Measurements from ENCODE around the gene HAPLN2. TPM values are rescaled to one million over a fixed set of nuclear protein-coding genes. Genes with fewer than 3 reads are reported as not detected.
A peak's percentile ranks its signal among the peaks of the same experiment; 100 is the strongest.

Gene HAPLN2
- polyA plus RNA-seq, 1 donor, result 0.63 TPM

GRCh38 chr1:156662005-156662799 is 43.0 kb downstream of the HAPLN2 start:
- DNase-seq, result no peak

GRCh38 chr1:156662800-156663055 is 43.5 kb downstream of the HAPLN2 start:
- DNase-seq, result no peak

DNA sequence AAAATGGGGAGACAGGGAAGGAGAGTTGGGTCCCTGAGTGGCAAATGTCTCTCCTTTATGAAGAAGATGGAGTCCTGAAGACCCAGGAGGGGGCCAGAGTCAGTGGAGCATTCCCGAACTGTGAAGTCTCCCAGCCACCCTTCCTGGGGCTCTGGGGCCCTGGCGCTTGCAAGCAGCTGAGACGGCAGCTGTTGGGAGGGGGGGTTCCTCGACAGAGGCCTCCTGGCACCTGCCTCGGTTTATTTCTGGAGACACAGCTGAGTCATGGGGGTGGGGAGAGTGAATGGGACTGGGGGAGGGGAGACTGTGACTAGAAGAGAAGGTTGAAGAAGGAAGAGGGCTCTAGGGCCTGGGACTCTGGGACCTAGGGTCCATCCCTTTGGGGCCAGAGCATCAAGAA is 44.0 kb downstream of the HAPLN2 start:
- no peak for DNase-seq

DNA sequence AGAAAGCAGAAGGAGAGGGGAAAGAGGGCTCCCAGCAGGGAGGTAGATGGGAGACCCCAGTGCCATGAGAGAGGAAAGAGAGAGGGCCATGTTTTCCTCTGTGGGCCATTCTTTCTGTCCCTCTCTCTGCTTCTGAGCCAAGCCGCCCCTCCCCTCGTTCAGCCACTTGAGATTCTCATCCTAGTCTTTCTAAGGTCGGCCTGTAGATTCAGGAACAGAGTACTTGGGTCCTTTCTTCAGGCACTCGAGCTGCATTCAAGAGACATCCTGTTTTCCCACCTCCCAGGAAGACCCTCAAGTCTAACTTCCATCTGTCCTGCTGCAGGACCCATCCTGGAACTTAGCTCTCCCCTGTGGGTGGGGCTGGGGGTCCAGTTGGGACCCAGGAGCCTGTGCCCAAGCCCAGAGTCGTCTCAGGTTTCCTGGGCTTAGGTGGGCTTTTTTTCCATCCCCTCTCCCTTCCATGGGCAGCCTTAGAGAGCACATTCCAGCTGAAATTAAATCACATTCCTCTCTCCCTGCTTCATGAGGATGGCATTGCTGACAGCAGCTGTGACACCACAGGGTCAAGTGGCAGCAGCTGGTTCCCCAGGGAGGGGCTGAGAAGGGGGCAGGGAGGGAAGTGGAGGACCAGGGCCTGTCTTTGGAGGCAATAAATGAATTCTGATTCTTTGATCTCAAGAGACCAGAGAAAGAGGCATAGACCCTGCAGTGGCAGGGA is 45.0 kb downstream of the HAPLN2 start:
- peak; percentile 55 for DNase-seq

- DNase-seq, result no peak
Observed at GRCh38 chr1:156664767-156665411, 45.7 kb downstream of the HAPLN2 start.

GRCh38 chr1:156665539-156665938 is 46.3 kb downstream of the HAPLN2 start:
- no peak for DNase-seq

- no peak for DNase-seq
Observed at GRCh38 chr1:156666862-156667609, 47.8 kb downstream of the HAPLN2 start.

- no peak for DNase-seq
Observed at GRCh38 chr1:156667610-156667967, 48.4 kb downstream of the HAPLN2 start.

DNA sequence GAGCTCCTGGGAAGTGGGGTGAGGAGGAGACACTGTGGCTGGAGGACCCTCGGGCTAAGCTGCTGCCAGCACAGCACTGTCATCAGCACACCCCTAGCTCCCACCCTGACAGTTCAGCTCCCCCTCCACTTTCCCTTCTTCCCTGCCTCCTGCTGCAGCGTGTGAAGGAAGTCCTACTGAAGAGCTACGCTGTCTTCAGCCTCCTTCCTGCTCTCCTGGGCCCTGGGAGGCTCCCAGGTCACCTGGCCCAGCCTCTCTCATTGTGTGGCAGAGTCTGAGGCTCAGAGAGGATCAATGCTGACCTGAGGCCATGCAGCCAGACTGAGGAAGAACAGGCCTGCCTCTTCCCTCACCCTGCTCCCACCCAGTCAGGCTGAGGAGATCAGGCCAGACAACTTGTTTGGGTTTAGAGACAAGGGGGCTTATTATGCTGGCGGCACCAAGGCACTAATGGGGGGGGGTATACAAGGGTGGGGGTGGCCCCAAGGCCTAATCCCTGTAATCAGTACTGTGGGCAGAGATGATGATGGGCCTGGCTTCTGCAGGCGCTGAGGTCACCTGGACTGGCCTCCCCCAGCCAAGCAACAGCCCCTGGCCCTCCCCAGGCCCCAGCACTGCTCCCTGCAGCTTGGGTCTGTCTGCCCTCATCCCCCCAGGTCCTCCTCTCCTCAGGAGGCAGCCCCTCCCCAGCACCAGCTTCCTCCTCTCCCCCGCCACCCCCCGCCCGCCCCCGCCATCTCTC is 48.9 kb downstream of the HAPLN2 start:
- DNase-seq, result no peak

GRCh38 chr1:156668801-156669637 is 49.8 kb downstream of the HAPLN2 start:
- DNase-seq, result no peak

GRCh38 chr1:156669794-156670193 is 50.6 kb downstream of the HAPLN2 start:
- no peak for DNase-seq

- DNase-seq, result no peak
Observed at GRCh38 chr1:156670359-156670758, 51.1 kb downstream of the HAPLN2 start.

GRCh38 chr1:156670791-156671190 is 51.6 kb downstream of the HAPLN2 start:
- no peak for DNase-seq

DNA sequence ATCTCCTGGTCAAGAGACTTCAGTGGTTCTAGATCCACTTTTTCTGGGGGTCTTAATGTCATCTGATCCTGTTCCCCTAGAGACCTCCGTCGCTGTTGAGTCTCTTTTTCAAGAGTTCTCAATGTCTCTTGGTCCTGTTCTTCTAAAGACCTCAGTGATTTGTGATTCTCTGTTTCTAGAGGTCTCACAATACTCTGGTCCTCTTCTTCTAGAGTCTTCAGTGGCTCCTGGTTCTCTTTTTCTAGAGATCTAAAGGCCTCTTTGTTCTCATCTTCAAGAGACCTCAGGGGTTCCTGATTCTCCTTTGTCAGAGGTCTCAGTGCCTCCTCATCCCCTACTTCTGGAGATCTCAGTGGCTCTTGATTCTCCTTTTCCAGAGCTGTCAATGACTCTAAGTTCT is 52.6 kb downstream of the HAPLN2 start:
- no peak for DNase-seq

GRCh38 chr1:156673387-156674121 is 54.3 kb downstream of the HAPLN2 start:
- DNase-seq, result no peak

Other genes with a start within 250 kb of the HAPLN2 start
- gene MEF2D, start 118.6 kb upstream of the HAPLN2 start, polyA plus RNA-seq (ENCODE audit: insufficient read length), result 22.5 TPM
- gene IQGAP3, start 46.9 kb upstream of the HAPLN2 start, polyA plus RNA-seq (ENCODE audit: insufficient read length), result 22.8 TPM
- 1.6 TPM for gene TTC24, start 39.7 kb upstream of the HAPLN2 start, polyA plus RNA-seq (ENCODE audit: insufficient read length)
- 62.1 TPM for gene NAXE, start 27.6 kb upstream of the HAPLN2 start, polyA plus RNA-seq (ENCODE audit: insufficient read length)
- 36.9 TPM for gene GPATCH4, start 17.9 kb upstream of the HAPLN2 start, polyA plus RNA-seq (ENCODE audit: insufficient read length)
- gene BCAN, start 22.7 kb downstream of the HAPLN2 start, polyA plus RNA-seq (ENCODE audit: insufficient read length), result 0.08 TPM
- gene NES, start 58.0 kb downstream of the HAPLN2 start, polyA plus RNA-seq (ENCODE audit: insufficient read length), result 146 TPM
- gene CRABP2, start 86.2 kb downstream of the HAPLN2 start, polyA plus RNA-seq (ENCODE audit: insufficient read length), result 85.6 TPM
- 48.4 TPM for gene METTL25B, start 109.1 kb downstream of the HAPLN2 start, polyA plus RNA-seq (ENCODE audit: insufficient read length)
- 48.5 TPM for gene ISG20L2, start 109.4 kb downstream of the HAPLN2 start, polyA plus RNA-seq (ENCODE audit: insufficient read length)
- 62.5 TPM for gene MRPL24, start 121.7 kb downstream of the HAPLN2 start, polyA plus RNA-seq (ENCODE audit: insufficient read length)
- 248 TPM for gene HDGF, start 132.3 kb downstream of the HAPLN2 start, polyA plus RNA-seq (ENCODE audit: insufficient read length)
- gene PRCC, start 148.1 kb downstream of the HAPLN2 start, polyA plus RNA-seq (ENCODE audit: insufficient read length), result 116 TPM
- 0.52 TPM for gene SH2D2A, start 197.4 kb downstream of the HAPLN2 start, polyA plus RNA-seq (ENCODE audit: insufficient read length)
- 1.8 TPM for gene INSRR, start 239.7 kb downstream of the HAPLN2 start, polyA plus RNA-seq (ENCODE audit: insufficient read length)
- gene NTRK1, start 241.4 kb downstream of the HAPLN2 start, polyA plus RNA-seq (ENCODE audit: insufficient read length), result 1.2 TPM

All from left kidney (tissue), 2 donors.